Measurements from ENCODE around the gene CLIC3.
A peak's percentile ranks its signal among the peaks of the same experiment; 100 is the strongest.

CLIC3 gene

DNA sequence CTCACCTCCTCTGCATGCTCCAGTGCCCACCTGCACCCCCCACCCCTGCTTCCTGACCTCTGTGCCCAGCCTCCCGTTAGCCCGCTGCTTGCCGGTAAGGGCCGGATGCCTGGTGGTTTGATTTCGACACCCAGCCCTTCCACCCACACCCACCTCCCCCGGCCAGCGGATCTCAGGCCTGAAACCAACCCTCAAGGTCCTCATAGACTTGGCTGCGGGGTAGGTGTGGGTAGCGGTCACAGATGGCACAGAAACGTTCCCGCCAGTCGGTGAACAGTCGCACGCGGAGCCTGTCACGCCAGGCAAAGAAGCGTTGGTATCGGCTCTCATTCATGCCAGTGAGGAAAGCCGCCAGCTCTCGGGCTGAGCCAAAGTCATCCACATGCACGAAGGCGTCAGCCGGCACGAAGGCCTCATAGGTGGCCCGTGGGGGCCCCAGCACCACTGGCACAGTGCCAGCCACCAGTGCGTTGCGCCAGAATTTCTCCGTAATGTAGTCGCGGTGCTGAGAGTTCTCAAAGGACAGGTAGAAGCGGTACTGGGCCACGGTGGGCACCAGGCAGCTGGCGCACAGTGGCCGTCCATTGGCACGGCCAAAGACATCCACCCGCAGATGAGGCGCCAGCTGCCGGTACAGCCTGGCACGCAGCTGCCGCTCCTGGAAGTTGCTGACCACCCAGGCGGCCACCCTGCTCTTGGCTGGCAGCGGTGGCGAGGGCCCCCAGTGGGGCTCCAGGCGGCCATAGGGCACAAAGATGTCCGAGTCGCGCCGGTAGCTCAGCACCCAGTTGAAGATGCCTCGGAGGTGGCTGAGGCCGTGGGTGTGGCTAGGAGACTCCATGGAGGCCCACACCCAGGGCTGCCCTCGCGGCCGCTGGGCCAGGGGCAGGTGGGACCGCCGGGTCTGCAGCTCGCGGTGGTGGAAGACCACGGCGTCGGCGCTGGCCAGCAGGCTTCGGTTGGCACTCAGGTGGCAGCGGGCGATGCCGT is 34.5 kb upstream of the CLIC3 start:
- DNase-seq: no peak

DNA sequence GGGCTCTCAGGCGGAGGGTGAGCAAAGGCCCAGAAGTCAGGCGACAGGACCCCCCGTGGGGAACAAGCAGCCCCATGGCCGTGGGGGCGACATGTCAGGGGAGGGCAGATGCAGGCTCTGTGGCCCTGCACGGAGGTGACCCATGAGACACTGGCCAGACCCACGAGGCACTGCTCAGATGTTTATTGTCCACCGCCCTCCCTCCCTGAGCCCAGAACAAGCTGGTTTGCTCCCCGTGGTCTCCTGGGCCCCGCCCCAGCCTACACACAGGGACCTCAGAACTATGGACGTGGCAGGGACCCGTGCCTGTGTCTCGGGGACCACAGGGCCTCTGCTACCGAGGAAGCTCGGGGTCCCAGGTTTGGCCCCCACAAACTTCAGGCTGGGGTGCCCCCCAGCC is 33.6 kb upstream of the CLIC3 start:
- no peak for DNase-seq

DNA sequence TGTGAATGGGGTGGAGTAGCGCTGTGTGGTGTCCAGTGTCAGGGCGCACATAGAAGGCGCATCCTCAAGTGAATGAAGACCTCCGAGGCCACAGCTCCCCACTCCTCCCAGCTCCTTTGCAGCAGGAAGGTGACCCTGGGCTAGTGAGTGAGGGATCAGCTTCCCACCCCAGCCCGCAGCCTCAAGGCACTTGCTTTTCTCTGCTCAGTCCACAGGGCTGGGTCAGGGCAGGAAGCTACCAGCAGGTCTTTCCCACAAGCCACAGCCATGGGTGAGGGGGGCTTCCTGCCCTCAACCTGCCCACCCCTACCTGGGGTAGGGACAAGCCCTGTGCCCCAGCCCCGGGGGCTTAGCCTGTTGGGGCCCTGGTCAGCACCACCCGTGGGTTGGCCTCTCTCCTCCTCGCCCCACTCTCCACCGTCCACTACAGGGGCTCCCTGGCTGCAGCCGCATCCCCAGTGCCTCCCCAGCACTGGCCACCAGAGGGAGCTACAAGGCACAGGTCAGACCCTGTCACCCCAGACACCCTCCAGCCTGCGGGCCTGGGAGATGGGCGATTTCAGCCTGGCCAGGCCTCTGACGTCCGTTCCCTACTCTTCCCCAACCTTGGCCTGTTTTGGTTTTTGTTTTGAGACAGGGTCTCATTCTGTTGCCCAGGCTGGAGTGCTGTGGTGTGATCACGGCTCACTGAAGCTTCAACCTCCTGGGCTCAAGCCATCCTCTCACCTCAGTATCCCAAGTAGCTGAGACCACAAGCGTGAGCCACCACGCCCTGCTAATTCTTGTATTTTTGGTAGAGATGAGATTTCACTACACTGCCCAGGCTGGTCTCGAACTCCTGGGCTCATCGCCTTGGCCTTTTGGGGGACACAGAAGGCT is 32.9 kb upstream of the CLIC3 start:
- peak; percentile 43 for DNase-seq

DNA sequence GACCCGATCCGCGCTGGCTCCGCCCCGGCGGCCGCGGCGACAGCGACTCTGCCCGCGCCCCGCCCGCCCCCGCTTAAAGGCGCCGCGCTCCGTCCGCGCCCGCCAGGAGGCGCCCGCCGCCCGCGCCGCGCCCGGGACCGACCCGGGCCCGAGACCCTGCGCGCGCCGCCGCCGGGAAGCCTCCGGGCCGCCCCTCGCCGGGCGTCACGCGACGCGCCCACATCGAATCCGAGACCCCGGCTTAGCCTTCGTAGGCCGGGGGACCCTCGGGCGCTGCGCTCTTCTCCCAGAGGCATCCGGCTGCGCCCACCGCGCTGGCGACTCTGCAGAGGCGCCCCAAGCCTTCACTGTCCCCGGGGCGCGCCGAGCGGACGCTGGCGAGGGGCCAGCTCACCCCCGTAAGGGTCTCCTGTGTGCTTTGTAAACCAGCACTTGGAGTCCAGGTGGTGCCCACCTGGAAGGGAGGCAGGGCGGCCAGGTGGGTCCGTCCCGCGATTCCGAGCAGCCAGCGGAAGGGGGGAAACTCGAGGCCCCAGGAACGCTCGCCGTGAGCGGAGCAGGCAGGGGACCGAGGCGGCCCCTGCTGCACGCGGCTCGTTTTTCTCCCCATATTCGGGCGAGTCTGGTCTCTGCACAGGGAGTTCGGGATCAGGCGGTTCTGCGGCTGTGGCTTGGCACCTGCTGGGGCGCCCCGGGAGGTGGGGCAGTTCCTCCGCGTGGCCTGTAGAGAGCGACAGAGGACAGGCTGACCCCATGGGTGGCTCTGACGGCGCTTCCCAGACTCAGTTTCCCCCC is 32.1 kb upstream of the CLIC3 start:
- DNase-seq: peak; percentile 21

DNA sequence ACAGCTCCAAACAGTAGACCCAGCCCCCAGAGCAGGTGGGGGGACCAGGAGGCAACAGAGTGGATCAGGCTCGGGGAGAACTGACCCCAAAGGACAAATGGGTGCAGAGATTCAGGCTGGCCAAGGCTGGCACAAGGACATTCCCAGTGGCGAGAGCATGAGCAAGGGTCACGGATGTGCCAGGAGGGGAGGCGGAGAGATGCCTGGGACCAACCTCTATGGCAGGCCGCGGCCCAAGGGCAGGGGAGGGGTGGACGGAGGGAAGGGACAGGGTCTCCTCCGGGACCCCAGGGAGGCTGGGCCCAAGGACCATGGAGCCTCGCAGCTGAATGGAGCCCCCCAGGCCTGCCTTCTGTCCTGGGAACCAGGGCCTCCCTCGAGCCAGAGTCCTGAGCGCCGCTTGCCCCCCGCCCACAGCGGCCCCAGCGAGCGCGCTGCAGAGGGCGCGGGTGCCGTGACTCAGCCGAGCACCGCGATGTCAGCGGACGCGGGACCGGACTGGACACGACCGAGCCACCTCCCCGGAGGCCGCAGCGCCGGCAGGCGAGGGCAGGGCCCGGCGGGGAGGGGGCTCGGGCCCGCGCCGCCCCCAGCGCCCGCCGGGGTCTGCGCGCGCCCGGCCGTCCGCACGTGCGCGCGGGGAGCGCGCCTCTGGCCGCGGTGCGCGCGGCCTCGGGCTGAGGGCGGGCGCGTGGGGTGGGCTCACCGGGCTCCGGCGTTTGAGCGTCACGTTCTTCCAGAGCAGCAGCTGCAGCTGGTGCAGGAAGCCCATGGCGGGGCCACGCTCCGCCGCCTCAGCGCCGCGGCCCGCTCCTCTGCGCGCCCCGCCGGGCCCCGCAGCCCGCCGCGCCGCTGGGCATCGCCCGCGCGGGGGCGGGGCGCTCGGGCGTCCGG is 31.2 kb upstream of the CLIC3 start, which contains the start of gene ABCA2:
ABCA2 (minus strand) TSS at position 869 of the 894 bp plus-strand sequence; CDS start at position 772, 97 bp downstream.
- peak; percentile 32 for DNase-seq

DNA sequence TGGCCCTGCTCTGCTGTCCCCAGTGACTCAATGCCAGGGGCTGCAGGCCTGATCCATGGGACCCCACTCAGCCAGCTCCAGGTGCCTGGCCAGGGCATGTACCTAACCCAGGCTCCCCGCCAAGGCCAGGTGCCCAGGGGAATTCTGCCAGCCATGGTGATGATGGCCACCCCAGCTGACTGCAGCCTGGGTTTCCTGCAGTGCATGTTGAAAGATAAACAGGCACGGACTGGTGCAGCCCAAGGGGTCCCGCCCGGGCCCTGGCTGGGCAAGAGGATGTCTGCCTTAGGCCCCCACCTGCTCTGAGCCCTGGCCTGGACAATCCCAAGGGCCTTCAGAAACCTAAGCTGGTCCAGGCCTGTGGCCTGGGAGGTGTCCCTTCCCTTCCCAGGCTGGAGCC is 30.5 kb upstream of the CLIC3 start:
- no peak for DNase-seq

DNA sequence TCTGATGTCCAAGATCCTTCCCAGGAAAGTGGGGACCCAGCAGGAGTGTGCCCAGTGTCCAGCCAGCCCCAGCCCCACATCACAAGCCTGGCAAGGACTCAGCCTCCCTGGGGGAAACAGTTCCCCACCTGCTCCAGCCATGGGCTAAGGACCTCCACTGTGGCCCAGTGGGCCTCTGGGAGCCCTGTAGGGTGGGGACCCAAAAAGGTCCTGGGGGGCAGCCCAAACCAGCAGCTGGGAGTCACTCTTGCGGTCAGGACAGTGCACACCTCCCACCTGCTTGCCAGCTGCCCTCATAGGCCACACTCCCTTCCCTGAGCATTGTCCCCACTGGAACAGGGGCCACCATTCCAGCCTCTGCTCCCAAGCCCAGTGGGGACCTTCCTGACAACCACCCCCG is 30.0 kb upstream of the CLIC3 start:
- no peak for DNase-seq

DNA sequence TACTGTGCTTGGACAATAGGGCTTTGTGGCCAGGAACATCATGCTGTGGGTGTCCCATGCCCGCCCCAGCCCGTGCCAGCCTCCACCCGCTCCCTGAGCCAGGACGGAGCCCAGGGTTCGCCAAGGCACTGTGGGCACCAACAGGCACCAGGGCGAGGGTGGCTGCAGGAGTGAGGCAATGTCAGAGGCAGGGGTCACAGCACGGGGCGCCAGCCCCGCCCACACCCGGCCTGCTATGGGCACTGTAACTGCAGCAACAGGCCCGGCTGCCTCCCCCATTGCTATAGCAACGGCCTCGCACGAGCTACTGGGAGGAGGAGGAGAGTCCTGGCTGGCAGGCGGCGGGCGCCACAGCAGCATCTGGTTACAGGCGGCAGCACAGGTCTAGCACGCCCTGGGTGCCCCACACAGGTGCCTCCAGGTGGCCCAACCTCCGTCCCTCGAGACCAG is 29.2 kb upstream of the CLIC3 start:
- no peak for DNase-seq

DNA sequence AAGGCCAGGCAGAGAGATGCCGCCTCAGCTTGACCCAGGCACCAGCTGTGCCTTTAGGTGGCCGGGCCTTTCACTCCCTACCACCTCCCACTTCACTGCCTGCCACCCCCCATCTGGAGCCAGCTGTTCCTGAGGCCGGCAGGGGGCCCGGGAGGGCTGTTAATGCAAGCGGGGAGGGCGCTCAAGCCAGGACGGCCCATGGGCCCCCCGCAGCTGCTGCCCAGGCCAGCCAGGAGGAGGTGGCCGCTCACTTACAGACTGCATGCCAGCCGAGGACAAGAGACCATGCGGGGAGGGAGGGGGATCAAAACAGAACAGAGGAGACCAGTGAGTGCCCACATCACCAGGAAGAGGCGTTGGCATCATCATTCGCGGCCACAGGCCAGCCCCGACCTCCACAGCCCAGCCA is 27.2 kb upstream of the CLIC3 start:
- DNase-seq: no peak

DNA sequence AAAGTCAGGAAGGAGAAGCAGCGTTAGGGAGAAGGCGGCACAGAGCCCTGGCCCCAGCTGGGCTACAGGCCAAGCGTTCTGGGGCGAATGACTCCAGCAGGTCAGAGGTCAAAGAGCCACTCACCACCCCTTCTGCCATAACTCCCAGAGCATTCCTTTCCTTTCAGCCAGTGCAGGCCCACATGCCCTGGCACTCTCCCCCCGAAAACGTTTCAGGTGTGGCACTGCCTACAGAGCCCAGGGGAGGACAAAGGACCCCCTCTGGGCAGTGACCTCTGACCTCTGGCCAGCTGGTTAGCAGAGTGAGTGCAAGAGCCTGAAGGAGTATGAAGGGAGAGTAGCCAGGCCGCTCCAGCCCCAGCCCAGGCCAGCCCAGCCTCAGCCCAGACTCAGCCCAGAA is 26.8 kb upstream of the CLIC3 start:
- DNase-seq: no peak

DNA sequence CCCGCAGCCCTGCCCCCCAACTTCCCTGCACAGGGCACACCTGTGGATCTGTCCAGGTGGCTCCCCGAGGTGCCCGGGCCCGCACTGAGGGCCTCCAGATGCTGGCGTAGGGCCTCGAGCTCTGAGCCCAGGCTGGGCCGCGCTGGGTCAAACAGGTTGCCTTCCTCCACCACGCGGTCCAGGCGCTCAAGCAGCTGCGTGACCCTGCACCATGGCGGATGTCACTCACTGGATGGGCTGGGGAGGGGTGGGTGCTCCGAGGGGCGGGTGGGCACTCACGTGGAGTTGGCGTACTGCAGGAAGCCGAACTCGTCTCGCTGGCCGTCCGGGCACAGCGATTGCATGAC is 26.3 kb upstream of the CLIC3 start:
- no peak for DNase-seq

DNA sequence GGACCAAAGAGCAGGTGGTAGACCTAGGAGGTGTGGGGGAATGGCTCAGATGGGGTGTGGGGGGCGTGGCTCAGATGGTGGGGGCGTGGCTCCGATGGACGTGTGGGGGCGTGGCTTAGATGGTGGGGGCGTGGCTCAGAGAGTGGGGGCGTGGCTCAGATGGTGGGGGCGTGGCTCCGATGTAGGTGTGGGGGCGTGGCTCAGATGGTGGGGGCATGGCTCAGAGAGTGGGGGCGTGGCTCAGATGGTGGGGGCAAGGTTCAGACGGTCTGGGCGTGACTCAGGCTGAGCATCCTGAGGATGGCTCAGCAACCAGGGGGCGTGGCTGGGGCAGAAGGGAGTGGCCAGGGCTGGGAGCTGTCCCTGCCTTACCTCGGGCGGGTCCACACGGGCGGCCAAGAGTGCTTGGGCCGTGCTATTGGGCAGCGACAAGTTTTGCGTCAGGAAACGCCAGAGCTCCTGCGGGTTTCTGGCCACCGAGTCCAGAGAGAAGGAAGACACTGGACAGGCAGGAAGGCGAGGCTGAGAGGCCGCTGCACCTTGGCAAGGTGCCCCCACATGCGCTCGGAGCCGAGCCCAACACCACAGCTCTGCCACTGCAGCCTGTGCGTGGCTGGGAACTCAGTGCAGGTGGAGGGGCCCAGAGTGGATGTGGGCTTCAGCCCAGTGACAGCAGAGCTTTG is 25.8 kb upstream of the CLIC3 start:
- DNase-seq: peak; percentile 71

DNA sequence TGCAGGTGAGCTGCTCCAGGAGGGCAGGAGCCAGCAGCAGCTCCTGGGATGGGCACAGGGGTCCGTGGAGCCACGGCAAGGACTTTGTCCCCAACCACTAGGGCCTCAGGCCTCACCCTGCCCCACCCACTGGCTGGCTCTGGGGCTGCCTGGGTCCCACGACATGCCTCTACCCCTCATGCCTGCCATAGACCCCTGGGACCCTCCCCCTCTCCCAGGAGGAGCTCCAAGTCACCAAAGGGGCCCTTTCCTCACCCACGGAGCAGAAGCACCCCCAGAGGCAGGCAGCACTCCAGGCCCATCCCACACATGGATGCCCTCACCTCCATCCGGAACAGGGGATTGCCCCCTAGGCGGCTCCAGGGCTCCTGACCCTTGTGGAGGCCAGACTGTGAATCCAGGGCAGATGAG is 25.2 kb upstream of the CLIC3 start:
- DNase-seq: no peak

DNA sequence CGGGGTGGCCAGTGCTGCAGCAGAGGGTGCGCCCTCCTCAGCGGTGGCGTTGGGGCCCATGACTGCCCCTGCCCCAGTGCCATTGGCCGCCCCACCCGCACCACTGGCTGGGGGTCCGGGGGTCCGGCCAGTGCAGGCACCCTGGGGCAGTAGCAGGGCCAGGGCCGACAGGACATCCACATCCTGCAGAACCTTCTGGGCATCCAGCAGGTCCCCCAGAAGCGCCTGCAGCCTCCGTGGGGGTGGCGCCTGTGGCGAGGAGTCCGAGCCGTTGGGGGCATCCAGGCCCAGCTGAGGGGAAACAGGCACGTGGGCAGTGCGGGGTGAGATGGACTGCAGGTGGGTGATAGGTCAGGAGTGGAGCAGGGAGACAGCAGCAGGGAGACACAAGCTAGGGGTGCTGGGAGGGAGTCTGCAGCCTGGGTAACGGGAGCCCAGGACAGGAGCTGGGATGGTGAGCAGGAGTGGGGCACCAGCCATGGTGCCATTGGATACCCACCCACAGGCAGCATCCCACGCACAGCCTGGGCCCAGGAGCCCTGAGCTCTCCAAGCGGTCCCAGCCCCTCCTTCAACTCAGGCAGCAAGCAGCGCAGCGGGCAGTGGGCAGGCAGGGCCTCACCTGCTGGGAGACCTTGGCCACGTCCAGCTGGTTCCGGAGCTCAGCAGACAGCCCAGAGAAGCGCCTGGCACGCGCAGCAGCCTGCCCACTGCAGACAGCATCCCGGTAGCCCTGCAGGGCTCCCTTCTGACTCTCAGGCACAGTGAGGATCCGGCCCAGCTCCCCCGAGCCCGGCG is 24.6 kb upstream of the CLIC3 start:
- DNase-seq: no peak

DNA sequence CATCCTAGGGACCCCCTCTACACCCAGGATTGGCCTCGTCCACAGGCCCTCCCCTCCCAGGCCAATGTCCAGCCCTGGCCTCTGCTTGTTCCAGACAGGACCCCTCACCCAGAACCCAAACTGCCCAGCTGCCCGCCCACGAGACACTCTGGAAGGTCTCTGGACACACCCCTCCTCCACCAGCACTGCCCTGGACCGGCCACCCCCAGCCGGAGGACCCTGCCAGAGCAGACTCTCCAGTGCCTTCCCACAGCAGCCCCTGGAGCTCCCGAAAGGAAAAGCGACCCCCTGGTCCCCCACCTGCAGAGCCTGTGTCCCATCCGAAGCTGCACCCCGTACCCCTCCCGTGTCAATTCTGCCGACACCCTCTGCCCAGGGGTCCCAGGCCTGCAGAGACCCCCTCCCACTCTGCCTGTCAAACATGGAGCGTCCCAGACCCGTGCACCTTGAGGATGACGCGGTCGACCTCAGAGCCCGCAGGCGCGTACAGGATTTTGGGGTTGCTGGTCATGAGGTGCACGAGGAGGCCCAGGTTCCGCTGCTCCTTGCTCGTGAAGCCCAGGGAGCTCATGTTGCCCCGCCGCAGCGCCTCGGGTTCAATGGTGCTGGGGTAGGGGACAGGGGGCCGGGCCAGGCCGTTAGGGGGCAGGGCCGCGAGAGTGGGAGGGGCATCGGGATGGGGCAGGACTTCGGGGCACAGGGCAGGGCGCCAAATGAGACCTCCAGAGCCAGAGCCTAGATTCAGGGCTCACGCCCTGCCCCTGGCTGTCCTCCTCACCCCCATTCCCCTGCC is 23.7 kb upstream of the CLIC3 start:
- DNase-seq: no peak

DNA sequence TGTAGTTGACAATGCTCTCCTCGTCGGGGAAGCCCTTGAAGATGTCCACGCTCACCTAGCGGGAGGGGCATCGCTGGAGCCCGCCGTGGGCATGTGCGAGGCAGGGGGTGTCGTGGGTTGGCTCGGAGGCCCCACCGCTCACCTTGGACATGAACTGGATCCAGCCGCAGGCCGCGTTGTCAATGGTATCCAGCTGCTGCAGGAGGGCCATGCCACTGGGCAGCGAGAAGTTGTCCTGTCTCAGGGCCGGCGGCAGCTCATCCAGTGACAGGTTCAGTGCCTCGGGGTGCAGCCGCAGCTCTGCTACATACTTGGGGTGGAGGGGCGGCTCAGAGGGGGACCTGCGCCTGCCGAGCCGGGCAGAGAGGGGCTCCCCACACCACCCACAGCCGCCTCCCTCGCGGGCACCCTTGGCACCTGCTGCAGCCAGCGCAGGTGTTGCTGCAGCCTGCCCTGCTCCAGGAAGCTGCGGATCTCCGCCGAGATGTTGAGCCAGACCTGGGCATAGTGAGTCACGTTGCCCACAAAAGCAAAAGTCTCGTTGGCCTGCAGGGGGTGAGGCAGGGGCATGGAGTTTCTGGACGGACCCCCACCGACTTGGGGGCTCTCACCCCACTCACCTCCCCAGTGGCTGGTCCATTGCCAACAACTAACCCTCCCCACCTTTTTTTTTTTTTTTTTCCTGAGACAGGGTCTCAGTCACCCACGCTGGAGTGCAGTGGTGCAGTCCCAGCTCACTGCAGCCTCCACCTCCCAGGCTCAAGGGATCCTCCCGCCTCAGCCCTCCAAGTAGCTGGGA is 22.6 kb upstream of the CLIC3 start:
- no peak for DNase-seq

DNA sequence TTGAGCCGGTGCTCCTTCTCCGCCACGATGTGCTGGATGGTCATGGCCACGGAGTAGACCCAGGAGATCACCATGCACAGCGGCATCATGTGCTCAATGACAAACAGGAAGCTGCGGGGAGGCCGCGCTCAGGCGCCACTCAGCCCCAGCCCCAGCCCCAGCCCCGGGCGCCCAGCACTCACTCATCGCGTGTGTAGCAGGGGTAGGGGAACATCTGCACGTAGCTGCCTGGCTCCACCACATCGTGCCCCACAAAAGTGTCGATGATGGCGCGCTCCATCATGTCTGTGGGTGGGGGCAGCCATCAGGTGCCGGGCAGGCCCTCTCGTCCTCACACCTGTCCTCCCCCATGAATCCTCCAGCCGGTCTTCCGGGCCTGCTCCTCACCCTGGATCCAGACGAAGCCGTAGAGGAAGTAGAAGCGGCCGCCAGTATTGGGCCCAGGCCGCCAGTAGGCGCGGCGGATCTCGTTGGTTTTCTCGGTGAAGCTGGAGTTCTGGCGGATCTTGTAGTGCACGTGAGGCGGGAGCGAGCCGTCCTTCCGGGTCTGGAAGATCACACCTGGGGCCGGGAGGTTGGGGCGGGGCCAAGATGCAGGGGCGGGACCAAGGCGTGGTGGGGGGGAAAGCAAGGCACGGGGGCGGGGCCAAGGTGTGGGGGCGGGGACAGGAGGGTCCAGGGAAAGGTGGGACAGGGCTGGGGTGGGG is 21.6 kb upstream of the CLIC3 start:
- DNase-seq: no peak

DNA sequence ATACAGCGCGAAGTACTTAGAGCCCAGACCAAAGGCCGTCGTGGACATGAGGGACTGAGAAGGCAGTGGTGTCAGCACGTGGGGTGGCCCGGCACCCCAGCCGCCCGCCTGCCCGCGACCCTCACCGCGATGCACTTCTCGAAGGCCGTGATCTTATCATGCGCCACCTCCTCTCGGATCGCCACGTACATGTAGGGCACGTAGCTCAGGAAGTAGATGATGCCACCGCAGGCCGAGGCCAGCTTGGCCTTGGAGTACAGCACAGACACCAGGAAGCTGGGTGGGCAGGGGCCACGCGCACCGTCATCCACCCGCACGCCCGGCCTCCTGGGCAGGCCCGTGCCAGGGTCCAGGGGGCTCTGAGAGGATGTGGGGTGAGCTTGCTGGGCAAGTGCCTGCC is 20.7 kb upstream of the CLIC3 start:
- DNase-seq: no peak

Data from HCEC 1CT (cell line).